PFSK-1 (cell line): ENCODE results near the gene SPATA16.

Experiments used
- FOXP2 ChIP-seq: optimal IDR thresholded peaks from 2 replicates; pipeline ENCODE3; 2011; ENCODE audit warnings: borderline replicate concordance, control low read depth, inconsistent platforms; ENCODE audit not compliant: insufficient read depth; ENCODE audit errors: extremely low read length, extremely low read depth
- POLR2AphosphoS5 ChIP-seq: IDR thresholded peaks from 2 replicates; pipeline ENCODE4 v1.6.1; 2012; ENCODE audit warnings: low read depth, mild to moderate bottlenecking, control low read depth, low read length, moderate library complexity
- REST ChIP-seq, 2 experiments: IDR thresholded peaks; 2 replicates each; pipeline versions ENCODE4 v1.6.1 to v1.8.0; 2011 to 2012; ENCODE audit warnings: low read depth in 2 of 2, low read length in 2 of 2, control low read depth in 1 of 2, inconsistent platforms in 1 of 2, mild to moderate bottlenecking in 1 of 2, moderate library complexity in 1 of 2; ENCODE audit not compliant: insufficient read depth in 1 of 2
- SIN3A ChIP-seq: IDR thresholded peaks from 2 replicates; pipeline ENCODE4 v1.6.1; 2012; ENCODE audit warnings: mild to moderate bottlenecking, low read length, moderate library complexity, borderline replicate concordance; ENCODE audit not compliant: insufficient read depth
- TAF1 ChIP-seq: IDR thresholded peaks from 2 replicates; pipeline ENCODE4 v1.6.1; 2012; ENCODE audit warnings: low read length, control low read depth, borderline replicate concordance; ENCODE audit not compliant: insufficient read depth

Gene SPATA16

GRCh38 chr3:172918568-172919296, 222.3 kb downstream of the SPATA16 start:
- TF ChIP-seq TAF1 (no peak), POLR2AphosphoS5 (no peak), SIN3A (no peak), REST (IDR thresholded peaks at IDR 0.05; ENCODE audit: insufficient read depth in 1 of 2, low read depth in 2 of 2, low read length in 2 of 2) (no peak), FOXP2 (no peak)

GRCh38 chr3:172918165-172918564, 222.9 kb downstream of the SPATA16 start:
- TF ChIP-seq SIN3A, result no peak
- no peak for TF ChIP-seq REST (IDR thresholded peaks at IDR 0.05; ENCODE audit: insufficient read depth in 1 of 2, low read depth in 2 of 2, low read length in 2 of 2)
- no peak for TF ChIP-seq FOXP2
- no peak for TF ChIP-seq TAF1
- no peak for TF ChIP-seq POLR2AphosphoS5

- TF ChIP-seq SIN3A (no peak), FOXP2 (no peak), REST (IDR thresholded peaks at IDR 0.05; ENCODE audit: insufficient read depth in 1 of 2, low read depth in 2 of 2, low read length in 2 of 2) (no peak), POLR2AphosphoS5 (no peak), TAF1 (no peak)
Observed at GRCh38 chr3:172915911-172916514, 225.0 kb downstream of the SPATA16 start.

- TF ChIP-seq SIN3A (no peak), REST (IDR thresholded peaks at IDR 0.05; ENCODE audit: insufficient read depth in 1 of 2, low read depth in 2 of 2, low read length in 2 of 2) (no peak), TAF1 (no peak), POLR2AphosphoS5 (no peak)
Observed at GRCh38 chr3:172914854-172915253, 226.2 kb downstream of the SPATA16 start.
